HepG2 (cell line): ENCODE measurements around the gene ENTPD7. TPM values are rescaled to one million over a fixed set of nuclear protein-coding genes. Genes with fewer than 3 reads are reported as not detected.
A peak's percentile ranks its signal among the peaks of the same experiment; 100 is the strongest.

Experiments used
- ADNP ChIP-seq: sonication (generic); formaldehyde crosslinking; IDR thresholded peaks from 2 replicates; pipeline ENCODE4 v1.4.0; 2020; ENCODE audit warnings: missing genetic modification reagents
- ATAD3A ChIP-seq: sonication (generic); formaldehyde crosslinking; IDR thresholded peaks from 2 replicates; pipeline ENCODE4 v1.4.0; 2020; ENCODE audit warnings: missing genetic modification reagents
- CBX5 ChIP-seq: sonication (generic); formaldehyde crosslinking; IDR thresholded peaks from 2 replicates; pipeline ENCODE4 v1.4.0; 2020; ENCODE audit warnings: missing genetic modification reagents, borderline replicate concordance
- GABPA ChIP-seq, 2 experiments: IDR thresholded peaks; 2 replicates each; pipeline ENCODE4 v1.6.1; 2011 to 2016; ENCODE audit warnings: low read depth in 2 of 2, low read length in 1 of 2, missing biosample characterization in 1 of 2, missing genetic modification characterization in 1 of 2
- HIC2 ChIP-seq: sonication (generic); formaldehyde crosslinking; IDR thresholded peaks from 2 replicates; pipeline ENCODE4 v1.9.0; 2022; ENCODE audit warnings: low read depth, missing genetic modification reagents
- KLF16 ChIP-seq, 2 experiments: sonication (generic) in 1 of 2; formaldehyde crosslinking in 1 of 2; IDR thresholded peaks; 2 replicates each; pipeline versions ENCODE4 v1.6.1 to v1.8.0; 2016 to 2023; ENCODE audit warnings: missing genetic modification reagents in 2 of 2, missing compliant biosample characterization in 1 of 2
- MAZ ChIP-seq, 2 experiments: sonication (generic) in 1 of 2; formaldehyde crosslinking in 1 of 2; IDR thresholded peaks; 2 replicates each; pipeline versions ENCODE4 v1.5.0 to v1.6.1; 2012 to 2020; ENCODE audit warnings: low read depth in 2 of 2, mild to moderate bottlenecking in 2 of 2, borderline replicate concordance in 1 of 2, improper control_type of control experiment in 1 of 2, low read length in 1 of 2, missing genetic modification reagents in 1 of 2, moderate library complexity in 1 of 2
- MZF1 ChIP-seq: sonication (generic); formaldehyde crosslinking; IDR thresholded peaks from 2 replicates; pipeline ENCODE4 v1.8.1; 2023; ENCODE audit warnings: mild to moderate bottlenecking, missing genetic modification reagents, borderline replicate concordance
- NFIB ChIP-seq: sonication (generic); formaldehyde crosslinking; IDR thresholded peaks from 2 replicates; pipeline ENCODE4 v1.9.0; 2021; ENCODE audit warnings: missing genetic modification reagents, mild to moderate bottlenecking, borderline replicate concordance
- NR2F6 ChIP-seq, 2 experiments: IDR thresholded peaks; 2 replicates each; pipeline ENCODE4 v1.6.1; 2016; ENCODE audit warnings: antibody characterized with exemption in 1 of 2, mild to moderate bottlenecking in 1 of 2
- PHF21A ChIP-seq: sonication (generic); formaldehyde crosslinking; IDR thresholded peaks from 2 replicates; pipeline ENCODE4 v1.5.0; 2020; ENCODE audit warnings: mild to moderate bottlenecking, missing genetic modification reagents
- POLR2A ChIP-seq, 2 experiments: IDR thresholded peaks; 2 replicates each; pipeline ENCODE4 v1.6.1; 2011; ENCODE audit warnings: low read depth in 2 of 2, low read length in 2 of 2, mild to moderate bottlenecking in 1 of 2, moderate library complexity in 1 of 2; ENCODE audit not compliant: insufficient read depth in 1 of 2
- PRMT3 ChIP-seq: sonication (generic); formaldehyde crosslinking; IDR thresholded peaks from 2 replicates; pipeline ENCODE4 v1.8.1; 2022; ENCODE audit warnings: low read depth, mild to moderate bottlenecking, moderate library complexity, missing genetic modification reagents, borderline replicate concordance
- PRPF4 ChIP-seq: fragments of 200-400 bp; formaldehyde crosslinking; IDR thresholded peaks from 2 replicates; pipeline ENCODE4 v1.6.1; 2016; ENCODE audit warnings: low read length, low read depth; ENCODE audit not compliant: poor library complexity, severe bottlenecking
- STAG1 ChIP-seq: sonication (generic); formaldehyde crosslinking; IDR thresholded peaks from 2 replicates; pipeline ENCODE4 v1.4.0; 2020; ENCODE audit warnings: missing genetic modification reagents
- TCF7L2 ChIP-seq: IDR thresholded peaks from 2 replicates; pipeline ENCODE4 v1.6.1; 2011; ENCODE audit warnings: mild to moderate bottlenecking, low read depth, low read length, moderate library complexity
- THYN1 ChIP-seq: sonication (generic); formaldehyde crosslinking; IDR thresholded peaks from 2 replicates; pipeline ENCODE4 v1.8.1; 2023; ENCODE audit warnings: low read depth, mild to moderate bottlenecking, moderate library complexity, missing genetic modification reagents, borderline replicate concordance
- XRCC5 ChIP-seq: fragments of 200-400 bp; formaldehyde crosslinking; optimal IDR thresholded peaks from 2 replicates; pipeline ENCODE3; 2017; ENCODE audit warnings: mild to moderate bottlenecking, low read length
- ZFP36L1 ChIP-seq: sonication (generic); formaldehyde crosslinking; IDR thresholded peaks from 2 replicates; pipeline ENCODE4 v1.8.0; 2022; ENCODE audit warnings: mild to moderate bottlenecking, missing genetic modification reagents, moderate library complexity
- ZNF547 ChIP-seq: sonication (generic); formaldehyde crosslinking; IDR thresholded peaks from 2 replicates; pipeline ENCODE4 v1.5.1; 2020; ENCODE audit warnings: mild to moderate bottlenecking, missing genetic modification reagents
- ZNF552 ChIP-seq: sonication (generic); formaldehyde crosslinking; IDR thresholded peaks from 2 replicates; pipeline ENCODE4 v1.9.0; 2022; ENCODE audit warnings: missing genetic modification reagents, mild to moderate bottlenecking, borderline replicate concordance
- ZNF563 ChIP-seq: sonication (generic); formaldehyde crosslinking; IDR thresholded peaks from 2 replicates; pipeline ENCODE4 v1.8.0; 2022; ENCODE audit warnings: mild to moderate bottlenecking, moderate library complexity, missing genetic modification reagents
- ZNF619 ChIP-seq: sonication (generic); formaldehyde crosslinking; IDR thresholded peaks from 2 replicates; pipeline ENCODE4 v1.4.0; 2020; ENCODE audit warnings: mild to moderate bottlenecking, missing genetic modification reagents
- ZSCAN30 ChIP-seq: sonication (generic); formaldehyde crosslinking; IDR thresholded peaks from 2 replicates; pipeline ENCODE4 v1.5.0; 2020; ENCODE audit warnings: mild to moderate bottlenecking, missing genetic modification reagents
- polyA plus RNA-seq, 8 experiments: library from polyadenylated mRNA; depleted of rRNA in 3 of 8; stranded (reverse) in 7 of 8; unstranded in 1 of 8; fragments of >200 nt; fragmentation: Illumina TruSeq in 4 of 8; extraction: Trizol in 4 of 8; gene quantifications; 2 replicates each; pipeline versions ENCODE4 v1.2.1 to v1.2.3, GENCODE V29; 2011 to 2016; ENCODE audit warnings: low read depth in 4 of 8, missing spikeins in 1 of 8, mixed read lengths in 1 of 8; ENCODE audit not compliant: insufficient read depth in 1 of 8
- total RNA-seq, 5 experiments: library from RNA; depleted of rRNA; stranded (reverse); fragments of >200 nt; fragmentation: Illumina TruSeq; extraction: Trizol; gene quantifications; 2 replicates each; pipeline ENCODE4 v1.2.3, GENCODE V29; 2016; ENCODE audit warnings: low read depth in 1 of 5
- TF ChIP-seq, protein P1 (sequence below), 2 experiments: fragments of 450-650 bp in 1 of 2; sonication (generic) in 1 of 2; formaldehyde crosslinking; IDR thresholded peaks; 2 replicates each; pipeline versions ENCODE4 v1.5.0 to v1.8.0; 2020 to 2022; ENCODE audit warnings: mild to moderate bottlenecking in 1 of 2, missing genetic modification reagents in 1 of 2

ENTPD7 gene
- total and polyA plus RNA-seq, 2 of the 13 experiments (the other 11 are each of a cell fraction or from before 2014, with no cell fraction given) = 7.6 to 36.5 TPM

- TF ChIP-seq MAZ (IDR thresholded peaks at IDR 0.05; ENCODE audit: borderline replicate concordance, low read depth, low read length) (no peak), MAZ (CRISPR knock-in tag; IDR thresholded peaks at IDR 0.05; ENCODE audit: low read depth) (no peak; the same call in 1 of the 2 replicates), PHF21A (CRISPR knock-in tag) (no peak), KLF16 (CRISPR knock-in tag; IDR thresholded peaks at IDR 0.05) (no peak), THYN1 (CRISPR knock-in tag) (no peak), NR2F6 (IDR thresholded peaks at IDR 0.05) (no peak), NR2F6 (CRISPR knock-in tag; IDR thresholded peaks at IDR 0.05) (peak; percentile 23), MZF1 (CRISPR knock-in tag) (no peak), HIC2 (CRISPR knock-in tag) (no peak), STAG1 (CRISPR knock-in tag) (0 out of 2 replicates have a peak, but pooled peaks have one; percentile 23), ZNF552 (CRISPR knock-in tag) (no peak), PRMT3 (no peak), CBX5 (CRISPR knock-in tag) (no peak), TCF7L2 (no peak), ZNF619 (CRISPR knock-in tag) (no peak), ATAD3A (CRISPR knock-in tag) (no peak), XRCC5 (no peak), ZFP36L1 (no peak), PRPF4 (no peak), ADNP (CRISPR knock-in tag) (no peak), ZNF547 (CRISPR knock-in tag) (no peak), ZNF563 (CRISPR knock-in tag) (no peak), ZSCAN30 (CRISPR knock-in tag) (peak; percentile 59; the same call in 1 of the 2 replicates), POLR2A (IDR thresholded peaks at IDR 0.05; ENCODE audit: insufficient read depth in 1 of 2, low read depth in 2 of 2, low read length in 2 of 2) (peak; percentile 66 to 91; a peak in 2 of 4 replicates), NFIB (CRISPR knock-in tag) (no peak), GABPA (IDR thresholded peaks at IDR 0.05; ENCODE audit: low read depth, low read length) (no peak), GABPA (CRISPR knock-in tag; IDR thresholded peaks at IDR 0.05; ENCODE audit: low read depth) (no peak; the same call in 1 of the 2 replicates)
- TF ChIP-seq, protein P1, sequence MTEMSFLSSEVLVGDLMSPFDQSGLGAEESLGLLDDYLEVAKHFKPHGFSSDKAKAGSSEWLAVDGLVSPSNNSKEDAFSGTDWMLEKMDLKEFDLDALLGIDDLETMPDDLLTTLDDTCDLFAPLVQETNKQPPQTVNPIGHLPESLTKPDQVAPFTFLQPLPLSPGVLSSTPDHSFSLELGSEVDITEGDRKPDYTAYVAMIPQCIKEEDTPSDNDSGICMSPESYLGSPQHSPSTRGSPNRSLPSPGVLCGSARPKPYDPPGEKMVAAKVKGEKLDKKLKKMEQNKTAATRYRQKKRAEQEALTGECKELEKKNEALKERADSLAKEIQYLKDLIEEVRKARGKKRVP (CRISPR knock-in tag; IDR thresholded peaks at IDR 0.05) = peak in 1 of 2 experiments; percentile 88; a peak in 2 of 4 replicates
Observed at GRCh38 chr10:99621454-99622251, 37.7 kb upstream of the ENTPD7 start (continued).
